GM21717 (cell line): ENCODE measurements around the gene GPRASP1.
"Not testable (repeated sequence)": the region's sequence is repeated elsewhere in the genome, so short reads cannot be mapped to it uniquely, and the experiment has no call there.

Experiments used
- ATAC-seq: cut with Tn5 transposase; IDR thresholded peaks from one replicate; pipeline ENCODE4 v1.9.1; 2021; ENCODE audit warnings: mild to moderate bottlenecking, moderate library complexity; ENCODE audit not compliant: unreplicated experiment

The GPRASP1 gene, protein sequence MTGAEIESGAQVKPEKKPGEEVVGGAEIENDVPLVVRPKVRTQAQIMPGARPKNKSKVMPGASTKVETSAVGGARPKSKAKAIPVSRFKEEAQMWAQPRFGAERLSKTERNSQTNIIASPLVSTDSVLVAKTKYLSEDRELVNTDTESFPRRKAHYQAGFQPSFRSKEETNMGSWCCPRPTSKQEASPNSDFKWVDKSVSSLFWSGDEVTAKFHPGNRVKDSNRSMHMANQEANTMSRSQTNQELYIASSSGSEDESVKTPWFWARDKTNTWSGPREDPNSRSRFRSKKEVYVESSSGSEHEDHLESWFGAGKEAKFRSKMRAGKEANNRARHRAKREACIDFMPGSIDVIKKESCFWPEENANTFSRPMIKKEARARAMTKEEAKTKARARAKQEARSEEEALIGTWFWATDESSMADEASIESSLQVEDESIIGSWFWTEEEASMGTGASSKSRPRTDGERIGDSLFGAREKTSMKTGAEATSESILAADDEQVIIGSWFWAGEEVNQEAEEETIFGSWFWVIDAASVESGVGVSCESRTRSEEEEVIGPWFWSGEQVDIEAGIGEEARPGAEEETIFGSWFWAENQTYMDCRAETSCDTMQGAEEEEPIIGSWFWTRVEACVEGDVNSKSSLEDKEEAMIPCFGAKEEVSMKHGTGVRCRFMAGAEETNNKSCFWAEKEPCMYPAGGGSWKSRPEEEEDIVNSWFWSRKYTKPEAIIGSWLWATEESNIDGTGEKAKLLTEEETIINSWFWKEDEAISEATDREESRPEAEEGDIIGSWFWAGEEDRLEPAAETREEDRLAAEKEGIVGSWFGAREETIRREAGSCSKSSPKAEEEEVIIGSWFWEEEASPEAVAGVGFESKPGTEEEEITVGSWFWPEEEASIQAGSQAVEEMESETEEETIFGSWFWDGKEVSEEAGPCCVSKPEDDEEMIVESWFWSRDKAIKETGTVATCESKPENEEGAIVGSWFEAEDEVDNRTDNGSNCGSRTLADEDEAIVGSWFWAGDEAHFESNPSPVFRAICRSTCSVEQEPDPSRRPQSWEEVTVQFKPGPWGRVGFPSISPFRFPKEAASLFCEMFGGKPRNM (N-terminal part only)

DNA sequence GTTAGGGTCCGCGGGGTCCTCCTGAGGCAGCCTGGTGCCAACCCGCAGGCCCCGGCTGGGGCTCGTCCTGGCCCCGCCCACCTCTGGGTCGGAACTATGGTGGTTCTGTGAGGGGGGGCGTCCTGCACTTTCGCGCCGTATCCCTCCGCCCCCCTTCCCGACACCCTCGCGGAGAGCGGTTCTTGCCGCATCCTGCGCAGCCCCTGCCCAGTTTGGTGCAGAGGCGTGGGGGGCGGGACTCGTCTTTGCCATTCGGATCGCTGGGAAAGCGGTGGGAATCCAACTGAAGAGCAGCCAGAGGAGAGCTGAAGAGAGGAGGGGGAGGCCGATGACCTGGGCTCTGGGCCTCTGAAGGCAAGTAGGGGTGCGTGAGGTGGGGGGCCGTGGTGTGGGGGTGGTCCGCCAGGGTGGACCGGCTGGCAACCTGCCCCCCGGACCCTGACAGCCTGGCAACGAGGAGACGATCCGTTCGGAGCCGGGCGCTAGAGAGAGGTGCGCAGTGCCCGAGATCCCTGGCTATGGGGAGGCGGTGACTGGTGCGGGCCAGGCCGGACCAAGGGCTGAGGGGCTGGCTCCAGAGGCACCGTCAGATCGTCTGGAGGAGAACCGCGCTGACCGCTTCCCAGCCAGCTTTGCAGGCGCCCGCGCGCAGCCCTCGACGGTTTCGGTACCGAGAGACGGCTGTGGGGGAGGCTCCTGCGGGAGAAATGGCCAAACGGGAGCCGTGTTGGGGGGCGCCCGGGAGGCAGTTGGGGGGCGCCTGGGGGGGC lies at the start of gene GPRASP1:
Gene GPRASP1, plus strand, starts transcription at position 242 of the 770 bp plus-strand sequence. CDS start 2,431 bp downstream, outside the sequence.
- ATAC-seq: no peak

DNA sequence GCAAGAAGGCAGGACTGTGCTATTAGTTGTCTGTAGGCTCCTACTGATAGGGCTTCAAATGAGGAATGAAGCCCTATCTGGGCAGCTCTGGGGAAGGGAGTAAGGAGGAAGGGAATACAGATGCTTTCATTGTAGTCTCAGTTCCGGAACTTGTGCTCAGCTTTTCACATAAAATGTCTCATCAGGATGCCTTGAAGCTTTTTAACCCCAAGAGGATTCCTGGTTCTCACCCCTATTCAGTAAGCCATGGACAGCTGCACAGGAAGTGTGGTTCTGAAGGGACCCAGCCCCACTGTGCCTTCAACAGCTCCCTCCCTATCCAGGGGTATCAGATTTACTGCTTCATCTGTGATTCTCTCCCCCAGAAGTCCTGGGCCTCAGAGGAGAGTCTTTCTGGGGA lies 47.0 kb upstream of the GPRASP1 start:
- no peak for ATAC-seq

DNA sequence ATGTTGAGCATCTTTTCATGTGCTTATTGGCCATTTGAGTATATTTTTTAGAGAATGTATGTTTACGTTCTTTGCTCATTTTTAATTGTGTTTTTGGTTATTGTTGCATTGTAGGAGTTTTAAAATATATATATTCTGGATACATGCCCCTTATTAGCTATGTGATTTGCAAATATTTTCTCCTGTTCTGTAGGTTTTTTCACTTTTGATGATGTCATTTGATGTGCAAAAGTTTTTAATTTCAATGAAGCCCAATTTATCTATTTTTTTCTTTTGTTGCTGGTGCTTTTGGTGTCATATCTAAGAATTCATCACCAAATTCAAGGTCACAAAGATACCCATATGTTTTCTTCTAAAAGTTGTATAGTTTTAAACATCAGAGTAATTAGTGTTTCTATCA lies 45.2 kb upstream of the GPRASP1 start:
- no peak for ATAC-seq

DNA sequence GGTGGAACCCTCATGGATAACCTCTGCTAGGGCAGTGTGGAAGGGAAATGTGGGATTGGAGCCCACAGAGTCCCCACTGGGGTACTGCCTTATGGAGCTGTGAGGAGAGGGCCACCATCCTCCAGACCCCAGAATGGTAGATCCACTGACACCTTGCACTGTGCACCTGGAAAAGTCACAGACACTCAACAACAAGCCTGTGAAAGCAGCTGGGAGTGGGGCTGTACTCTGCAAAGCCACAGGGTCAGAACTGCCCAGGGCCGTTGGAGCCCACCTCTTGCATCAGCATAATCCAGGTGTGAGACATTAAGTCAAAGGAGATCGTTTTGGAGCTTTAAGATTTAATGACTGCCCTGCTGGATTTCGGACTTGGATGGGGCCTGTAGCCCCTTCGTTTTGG lies 40.4 kb upstream of the GPRASP1 start:
- no peak for ATAC-seq

DNA sequence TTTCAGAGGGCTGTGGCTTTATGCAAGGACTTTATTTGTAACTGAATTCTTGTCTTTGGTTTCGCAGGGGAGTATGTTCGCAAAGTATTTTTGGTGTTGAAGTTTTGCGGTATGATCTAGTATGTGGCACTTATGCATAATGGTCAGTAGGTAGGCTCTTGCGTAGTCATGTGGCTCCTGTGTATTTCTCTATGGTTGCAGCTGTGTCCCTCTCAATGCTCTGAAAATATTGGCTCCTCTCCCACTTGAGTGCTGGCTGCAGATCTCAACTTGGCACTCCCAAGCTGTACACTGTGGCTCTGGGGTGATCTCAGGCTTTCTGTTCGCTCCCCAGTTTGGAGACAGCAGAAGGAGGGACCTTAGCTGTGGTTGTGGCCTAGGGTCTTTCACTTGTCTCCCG lies 27.2 kb upstream of the GPRASP1 start:
- ATAC-seq: no peak

DNA sequence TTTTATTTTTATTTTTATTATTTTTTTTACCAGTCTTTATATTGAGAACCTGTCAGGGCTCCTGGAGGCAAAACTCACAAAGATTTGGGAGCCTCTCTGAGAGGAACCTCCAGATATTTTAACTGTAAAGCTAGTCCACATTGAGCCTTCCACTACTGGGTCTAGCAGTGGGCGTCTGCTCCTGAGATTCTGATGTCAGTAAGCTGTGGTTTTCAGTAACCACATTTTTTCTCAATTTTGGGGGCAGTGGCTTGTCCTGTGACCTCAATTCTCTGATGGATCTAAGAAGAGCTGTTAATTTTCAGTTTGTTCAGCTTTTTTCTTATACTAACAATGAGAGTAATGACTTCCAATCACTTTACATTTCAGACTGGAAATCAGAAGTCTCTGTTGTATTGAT lies 23.6 kb upstream of the GPRASP1 start:
- ATAC-seq: no peak

DNA sequence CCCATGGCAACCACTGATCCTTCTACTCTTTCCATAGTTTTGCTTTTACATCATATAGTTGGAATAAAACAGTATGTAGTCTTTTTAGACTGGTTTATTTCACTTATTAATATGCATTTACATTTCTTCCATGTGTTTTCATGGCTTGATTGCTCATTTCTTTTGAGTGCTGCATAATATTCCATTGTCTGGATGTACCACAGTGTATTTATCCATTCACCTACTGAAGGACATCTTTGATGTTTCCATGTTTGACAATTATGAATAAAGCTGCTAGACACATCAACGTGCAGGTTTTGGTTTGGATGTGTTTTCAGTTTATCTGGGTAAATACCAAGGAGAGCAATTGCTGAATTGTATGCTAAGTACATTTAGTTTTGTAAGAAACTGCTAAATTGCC lies 13.7 kb upstream of the GPRASP1 start:
- ATAC-seq: no peak

DNA sequence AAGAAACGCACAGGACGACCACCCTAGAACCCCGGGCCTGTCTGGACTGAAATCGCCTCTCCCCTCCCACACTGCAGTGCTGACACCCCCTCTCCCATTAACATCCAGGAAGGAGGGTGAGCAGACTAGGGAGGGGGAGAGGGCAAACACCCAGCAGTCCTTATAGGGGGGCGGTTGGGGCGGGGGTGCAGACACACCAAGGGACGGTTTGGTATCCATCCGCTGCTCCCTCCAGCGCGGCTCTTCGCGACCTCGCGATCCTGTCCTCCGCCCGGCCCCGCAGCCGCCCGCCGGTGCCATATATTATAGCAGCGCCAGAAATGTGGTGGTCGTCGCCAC lies 411 bp upstream of the GPRASP1 start:
- ATAC-seq: no peak

DNA sequence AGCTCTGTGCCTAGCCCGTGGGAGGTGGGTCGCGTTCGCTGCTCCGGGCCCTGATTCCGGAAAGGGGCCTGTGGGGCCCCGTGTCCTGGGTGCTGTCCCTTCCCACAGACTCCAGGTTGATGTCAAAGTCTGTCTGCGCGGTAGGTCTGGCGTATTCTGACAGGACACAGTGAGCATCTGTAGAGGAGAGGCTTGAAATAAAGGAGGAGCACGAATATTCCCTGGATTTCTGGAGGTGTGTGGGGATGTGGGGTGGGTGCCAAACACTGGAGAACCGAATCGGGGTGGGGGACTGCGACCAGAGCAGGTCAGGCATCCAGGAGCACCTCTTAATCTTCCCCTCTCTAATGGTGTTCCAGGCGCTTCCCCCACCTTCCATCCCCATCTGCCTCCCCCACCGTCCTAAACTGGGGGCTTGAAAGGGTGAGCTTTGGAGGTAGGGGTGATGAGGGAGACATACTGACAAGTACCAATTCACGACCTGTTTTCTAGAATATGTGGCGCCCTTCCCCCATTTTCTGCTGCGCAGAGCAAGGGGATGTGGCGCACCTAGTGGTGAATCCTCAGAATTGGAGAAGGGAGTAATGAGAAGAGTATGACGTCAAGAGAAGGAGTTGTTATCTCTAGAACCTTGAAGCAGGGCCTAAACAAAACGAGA lies 877 bp downstream of the GPRASP1 start:
- peak; percentile 67 for ATAC-seq

DNA sequence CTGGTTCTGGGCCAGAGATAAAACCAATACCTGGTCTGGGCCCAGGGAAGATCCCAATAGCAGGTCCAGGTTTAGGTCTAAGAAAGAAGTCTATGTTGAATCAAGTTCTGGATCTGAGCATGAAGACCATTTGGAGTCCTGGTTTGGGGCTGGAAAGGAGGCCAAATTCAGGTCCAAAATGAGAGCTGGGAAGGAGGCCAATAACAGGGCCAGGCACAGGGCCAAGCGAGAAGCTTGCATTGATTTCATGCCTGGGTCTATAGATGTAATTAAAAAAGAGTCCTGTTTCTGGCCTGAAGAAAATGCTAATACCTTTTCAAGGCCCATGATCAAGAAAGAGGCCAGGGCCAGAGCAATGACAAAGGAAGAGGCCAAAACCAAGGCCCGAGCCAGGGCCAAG lies 3.4 kb downstream of the GPRASP1 start:
- ATAC-seq: no peak

DNA sequence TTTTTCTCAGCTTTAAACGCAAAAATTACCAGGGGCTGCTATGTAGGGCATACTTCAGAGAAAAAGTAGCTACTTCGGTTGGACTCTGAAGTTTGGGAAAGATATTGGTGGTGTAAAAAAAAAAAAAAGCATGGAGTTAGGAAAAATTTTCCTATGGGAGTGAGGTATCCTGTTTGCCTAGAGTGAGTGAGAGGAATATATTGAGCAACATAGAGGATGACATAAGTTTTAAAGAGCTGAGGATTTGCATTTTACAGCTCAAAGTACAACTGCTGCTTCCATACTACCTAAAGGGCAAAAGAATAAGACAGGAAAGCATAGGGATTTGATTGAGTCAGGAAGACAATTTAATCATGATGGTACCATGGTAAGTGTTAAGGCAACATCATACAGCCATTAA lies 7.3 kb downstream of the GPRASP1 start:
- no peak for ATAC-seq

DNA sequence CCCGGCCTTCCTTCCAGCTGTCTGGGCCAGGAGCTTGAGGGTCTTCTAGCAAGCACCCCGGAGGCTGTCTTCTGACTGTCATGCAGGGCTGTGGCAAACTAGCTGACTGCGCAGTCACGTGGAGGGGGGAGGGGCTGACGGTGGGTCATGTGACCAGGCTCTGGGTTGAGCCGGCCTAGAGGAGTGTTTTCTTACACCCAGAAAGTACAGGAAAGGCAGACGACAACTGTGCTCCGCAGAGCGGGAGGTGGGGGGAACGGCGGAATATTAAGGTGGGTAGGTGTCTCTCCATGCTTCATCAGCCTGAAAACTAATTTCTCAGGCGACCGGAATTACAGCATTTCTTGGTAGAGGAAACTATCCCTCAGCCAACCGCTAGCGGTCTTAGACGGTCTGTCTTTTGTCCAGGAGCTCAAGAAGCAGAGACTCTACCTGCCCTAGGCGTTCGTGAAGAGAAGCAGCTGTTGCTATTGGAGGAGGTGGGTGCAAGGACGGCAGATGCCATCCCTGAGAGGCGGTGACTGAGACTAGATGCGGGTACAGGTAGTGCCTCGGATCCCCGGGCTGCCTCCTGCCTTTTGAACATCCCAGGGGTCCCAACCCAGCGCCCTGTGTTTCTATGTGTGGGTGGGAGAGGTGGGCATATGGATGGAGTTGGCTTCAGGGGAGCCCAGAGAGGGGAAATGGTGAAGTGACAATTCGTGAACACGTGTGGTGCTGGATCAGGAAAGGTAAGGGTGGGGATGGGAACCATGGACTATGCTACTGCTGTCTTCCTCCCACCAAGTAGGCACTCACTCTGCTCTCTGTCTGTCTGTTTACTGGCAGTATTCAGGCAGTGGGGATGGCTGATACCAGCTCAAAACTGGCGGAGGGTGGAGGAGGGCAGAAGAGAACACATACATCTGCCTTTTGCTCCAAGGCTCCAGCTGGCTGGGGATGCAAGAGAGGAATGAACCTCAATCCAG lies 8.8 kb downstream of the GPRASP1 start:
- ATAC-seq: peak; percentile 97

DNA sequence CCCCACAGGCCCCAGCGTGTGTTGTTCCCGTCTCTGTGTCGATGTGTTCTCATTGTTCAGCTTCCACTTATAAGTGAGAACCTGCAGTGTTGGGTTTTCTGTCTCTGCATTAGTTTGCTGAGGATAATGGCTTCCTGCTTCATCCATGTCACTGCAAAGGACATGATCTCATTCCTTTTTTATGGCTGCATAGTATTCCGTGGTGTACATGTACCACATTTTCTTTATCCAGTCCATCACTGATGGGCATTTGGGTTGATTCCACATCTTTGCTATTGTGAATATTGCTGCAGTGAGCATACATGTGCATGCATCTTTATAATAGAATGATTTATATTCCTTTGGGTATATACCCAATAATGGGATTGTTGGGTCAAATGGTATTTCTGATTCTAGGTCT lies 12.5 kb downstream of the GPRASP1 start:
- ATAC-seq: not testable (repeated sequence)

DNA sequence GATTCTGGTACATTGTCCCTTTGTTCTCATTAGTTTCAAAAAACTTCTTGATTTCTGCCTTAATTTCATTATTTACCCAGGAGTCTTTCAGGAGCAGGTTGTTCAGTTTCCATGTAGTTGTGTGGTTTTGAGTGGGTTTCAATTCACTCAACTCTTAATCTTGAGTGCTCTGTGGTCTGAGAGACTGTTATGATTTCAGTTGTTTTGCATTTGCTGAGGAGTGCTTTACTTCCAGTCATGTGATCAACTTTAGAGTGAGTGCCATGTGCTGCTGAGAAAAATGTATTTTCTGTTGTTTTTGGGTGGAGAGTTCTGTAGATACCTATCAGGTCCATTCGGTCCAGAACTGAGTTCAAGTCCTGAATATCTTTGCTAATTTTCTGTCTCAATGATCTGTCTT lies 15.8 kb downstream of the GPRASP1 start:
- ATAC-seq: not testable (repeated sequence)

DNA sequence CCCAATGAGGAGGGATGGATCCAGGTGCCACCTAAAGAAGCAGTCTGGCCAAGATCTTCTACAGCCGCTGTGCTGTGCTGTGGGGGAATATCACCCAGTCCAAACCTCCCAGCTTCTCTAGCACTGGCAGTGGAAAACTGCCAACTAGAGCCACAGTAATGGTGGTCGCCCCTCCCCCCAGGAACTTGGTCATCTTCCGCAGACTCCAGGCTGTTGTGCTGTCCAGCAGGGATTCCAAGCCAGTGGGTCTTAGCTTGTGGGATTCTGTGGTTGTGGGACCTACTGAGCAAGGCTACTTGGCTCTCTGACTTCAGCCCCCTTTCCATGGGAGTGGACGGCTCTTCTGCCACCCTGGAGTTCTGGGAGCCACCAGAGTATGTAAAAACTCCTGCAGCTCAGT lies 18.2 kb downstream of the GPRASP1 start:
- no peak for ATAC-seq

DNA sequence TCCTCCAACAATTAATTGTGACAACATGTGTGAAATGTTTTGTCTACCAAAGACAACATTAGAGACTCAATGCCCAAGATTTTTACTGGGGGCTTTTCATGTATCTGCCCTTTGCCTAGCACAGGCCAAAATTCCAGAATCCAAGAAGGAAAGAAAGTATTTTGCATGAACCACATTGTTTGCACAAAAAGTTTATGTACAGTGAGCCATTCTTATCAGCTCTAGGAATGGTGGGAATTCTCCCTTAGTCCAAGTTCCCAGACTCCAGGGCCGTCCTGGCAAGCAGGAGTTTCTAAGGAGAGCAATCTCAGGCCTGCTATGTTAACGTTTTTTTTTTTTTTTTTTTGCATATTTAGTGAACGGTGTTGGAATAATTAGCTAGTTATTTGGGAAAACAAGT lies 21.6 kb downstream of the GPRASP1 start:
- ATAC-seq: no peak

DNA sequence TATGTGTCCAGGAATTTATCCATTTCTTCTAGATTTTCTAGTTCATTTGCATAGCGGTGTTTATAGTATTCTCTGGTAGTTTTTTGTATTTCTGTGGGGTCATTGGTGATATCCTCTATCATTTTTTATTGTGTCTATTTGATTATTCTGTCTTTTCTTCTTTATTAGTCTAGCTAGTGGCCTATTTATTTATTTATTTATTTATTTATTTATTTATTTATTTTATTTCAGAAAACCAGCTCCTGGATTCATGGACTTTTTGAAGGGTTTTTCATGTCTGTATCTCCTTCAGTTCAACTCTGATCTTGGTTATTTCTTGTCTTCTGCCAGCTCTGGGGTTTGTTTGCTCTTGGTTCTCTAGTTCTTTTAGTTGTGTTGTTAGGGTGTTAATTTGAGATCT lies 26.2 kb downstream of the GPRASP1 start:
- ATAC-seq: not testable (repeated sequence)

DNA sequence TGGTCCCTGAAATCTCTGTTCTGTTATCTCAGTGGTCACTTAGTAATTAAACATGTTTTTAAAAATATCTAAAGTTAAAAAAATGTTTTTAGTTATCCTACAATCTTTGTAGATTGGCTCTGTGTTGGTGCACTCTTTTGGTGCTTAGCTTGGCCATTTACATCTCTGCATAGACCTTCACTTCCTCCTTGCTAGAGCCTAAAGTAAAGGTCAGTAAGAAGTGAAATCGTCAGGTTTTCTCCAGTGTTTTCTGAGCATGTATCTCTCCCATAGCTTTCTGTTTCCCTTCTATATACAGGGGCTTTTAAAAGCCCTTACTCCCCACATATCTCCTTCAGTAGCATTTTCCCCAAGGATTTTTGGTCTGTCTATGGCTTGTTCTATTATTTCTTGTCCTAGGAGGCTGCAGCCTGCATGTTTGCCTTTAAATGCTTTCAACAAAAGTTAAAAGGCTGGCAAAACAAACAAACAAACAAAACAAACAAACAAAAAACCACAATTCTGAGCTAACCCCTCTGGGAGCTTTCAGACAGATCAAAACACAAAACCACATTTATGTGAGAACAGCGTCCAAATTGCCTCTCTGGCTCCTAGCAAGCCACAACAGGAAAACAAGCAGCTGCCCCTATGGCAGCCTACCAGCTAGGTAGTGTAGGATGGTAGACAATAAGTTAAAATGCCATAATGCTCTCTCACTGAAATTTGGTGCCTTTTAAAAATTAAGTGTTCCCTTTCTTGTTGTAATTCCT lies 33.7 kb downstream of the GPRASP1 start:
- ATAC-seq: no peak

DNA sequence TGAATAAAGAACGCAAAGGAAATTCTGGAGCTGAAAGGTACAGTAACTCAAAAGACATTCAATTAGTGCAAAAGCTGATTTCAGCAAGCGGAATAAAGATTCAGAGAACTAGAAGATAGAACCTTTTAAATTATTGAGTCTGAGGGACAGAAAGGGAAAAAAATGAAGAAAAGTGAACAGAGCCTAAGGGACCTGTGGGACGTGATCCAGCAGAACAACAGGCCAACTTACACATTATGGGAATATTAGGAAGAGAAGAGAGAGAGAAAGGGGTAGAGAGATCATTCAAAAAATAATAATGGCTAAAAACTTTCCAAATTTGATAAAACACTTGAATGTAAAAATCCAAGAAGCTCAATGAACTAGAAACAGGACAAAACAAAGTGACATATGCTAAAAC lies 43.5 kb downstream of the GPRASP1 start:
- no peak for ATAC-seq
